GM18858 (cell line): ENCODE data around the gene KIRREL1.

Experiments used
- ATAC-seq: cut with Tn5 transposase; IDR thresholded peaks from one replicate; pipeline ENCODE4 v1.9.1; 2021; ENCODE audit not compliant: unreplicated experiment

The KIRREL1 gene

GRCh38 chr1:158101927-158102326, 108.5 kb downstream of the KIRREL1 start:
- ATAC-seq, result no peak

- no peak for ATAC-seq
Measured at GRCh38 chr1:158102881-158103674, 109.6 kb downstream of the KIRREL1 start.

- no peak for ATAC-seq
Measured at GRCh38 chr1:158103861-158104522, 110.5 kb downstream of the KIRREL1 start.

GRCh38 chr1:158104891-158105290, 111.4 kb downstream of the KIRREL1 start:
- ATAC-seq, result no peak

GRCh38 chr1:158105352-158106095, 112.1 kb downstream of the KIRREL1 start:
- ATAC-seq, result no peak

GRCh38 chr1:158107916-158108315, 114.5 kb downstream of the KIRREL1 start:
- no peak for ATAC-seq

GRCh38 chr1:158112994-158113758, 119.7 kb downstream of the KIRREL1 start:
- ATAC-seq, result no peak

GRCh38 chr1:158113759-158114127, 120.3 kb downstream of the KIRREL1 start:
- ATAC-seq, result no peak

- peak; percentile 62 for ATAC-seq
Measured at GRCh38 chr1:158115126-158115525, 121.7 kb downstream of the KIRREL1 start.

GRCh38 chr1:158116311-158117167, 123.1 kb downstream of the KIRREL1 start:
- ATAC-seq, result no peak

GRCh38 chr1:158117854-158118704, 124.6 kb downstream of the KIRREL1 start:
- ATAC-seq, result no peak

GRCh38 chr1:158118713-158119402, 125.4 kb downstream of the KIRREL1 start:
- no peak for ATAC-seq

GRCh38 chr1:158119976-158120653, 126.7 kb downstream of the KIRREL1 start:
- ATAC-seq, result no peak

GRCh38 chr1:158121604-158122254, 128.3 kb downstream of the KIRREL1 start:
- no peak for ATAC-seq

GRCh38 chr1:158122833-158123388, 129.5 kb downstream of the KIRREL1 start:
- no peak for ATAC-seq

- ATAC-seq, result no peak
Measured at GRCh38 chr1:158124034-158124433, 130.6 kb downstream of the KIRREL1 start.

- peak; percentile 86 for ATAC-seq
Measured at GRCh38 chr1:158124999-158125398, 131.6 kb downstream of the KIRREL1 start.
